Tibial nerve (tissue), 3 donors: ENCODE results near the gene RTP5.

Experiments used
- CTCF ChIP-seq, 5 experiments: fragments of 200-600 bp in 3 of 5; fragments of 450-650 bp in 2 of 5; sonication (generic) in 3 of 5; IDR thresholded peaks; one replicate each; pipeline ENCODE4 v1.5.1; 2016 to 2019; ENCODE audit warnings: antibody characterized with exemption in 5 of 5, mild to moderate bottlenecking in 3 of 5, moderate library complexity in 2 of 5
- POLR2A ChIP-seq, 2 donors: fragments of 450-650 bp; IDR thresholded peaks; one replicate each; pipeline ENCODE4 v1.6.1; 2017; ENCODE audit warnings: antibody characterized with exemption in 2 of 2, mild to moderate bottlenecking in 2 of 2, moderate library complexity in 2 of 2

GRCh38 chr2:241843321-241844065, 26.0 kb upstream of the RTP5 start:
- TF ChIP-seq CTCF (IDR thresholded peaks at IDR 0.05) (no peak), POLR2A (IDR thresholded peaks at IDR 0.05) (no peak)
